HG03175 (cell line): ENCODE data around the gene OR2V2.

Source experiments
- ATAC-seq: cut with Tn5 transposase; IDR thresholded peaks from one replicate; pipeline ENCODE4 v1.9.1; 2021; ENCODE audit warnings: mild to moderate bottlenecking, moderate library complexity; ENCODE audit not compliant: unreplicated experiment

OR2V2 gene

DNA sequence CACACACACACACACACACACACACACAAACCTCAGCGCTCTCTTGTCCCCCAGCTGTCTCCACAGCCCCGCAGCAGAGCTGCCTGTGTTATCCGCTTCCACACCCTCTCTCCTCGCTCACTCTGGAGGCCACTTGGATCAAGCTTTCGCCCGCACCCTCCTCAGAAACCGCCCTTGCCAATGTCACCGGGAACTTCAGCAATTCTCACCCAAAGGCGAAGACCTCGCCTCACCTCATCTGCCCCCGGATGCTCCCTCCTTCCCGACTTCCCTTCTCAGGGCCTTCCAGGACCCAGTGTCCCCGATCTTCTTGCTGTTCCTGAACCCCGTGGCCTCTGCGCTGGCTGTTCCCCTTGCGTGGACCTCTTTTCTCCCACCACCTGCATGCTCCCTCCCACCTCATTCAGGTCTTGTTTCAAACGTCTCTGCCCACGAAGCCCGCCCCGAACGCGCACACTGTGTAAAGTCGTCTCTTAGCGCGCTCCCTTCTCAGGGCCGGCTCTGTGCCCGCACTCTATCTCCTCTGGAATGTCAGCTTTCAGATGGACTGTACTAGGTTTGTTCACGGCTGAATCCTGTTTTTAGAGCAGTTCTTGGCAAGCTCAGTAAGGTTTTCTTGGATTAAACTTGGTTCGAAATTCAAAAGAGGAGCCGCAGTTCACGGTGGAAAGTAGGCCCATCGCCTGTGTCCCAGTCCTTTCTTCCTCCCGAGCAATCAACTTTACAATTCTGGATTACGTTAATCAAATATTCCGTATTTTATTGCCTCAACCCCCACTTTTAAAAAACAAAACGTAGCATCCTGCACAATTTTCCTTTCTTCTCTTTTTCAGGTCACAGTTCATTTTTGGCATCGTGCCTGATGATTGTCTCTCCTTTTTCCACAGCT, 58.6 kb downstream of the OR2V2 start:
- ATAC-seq = no peak

DNA sequence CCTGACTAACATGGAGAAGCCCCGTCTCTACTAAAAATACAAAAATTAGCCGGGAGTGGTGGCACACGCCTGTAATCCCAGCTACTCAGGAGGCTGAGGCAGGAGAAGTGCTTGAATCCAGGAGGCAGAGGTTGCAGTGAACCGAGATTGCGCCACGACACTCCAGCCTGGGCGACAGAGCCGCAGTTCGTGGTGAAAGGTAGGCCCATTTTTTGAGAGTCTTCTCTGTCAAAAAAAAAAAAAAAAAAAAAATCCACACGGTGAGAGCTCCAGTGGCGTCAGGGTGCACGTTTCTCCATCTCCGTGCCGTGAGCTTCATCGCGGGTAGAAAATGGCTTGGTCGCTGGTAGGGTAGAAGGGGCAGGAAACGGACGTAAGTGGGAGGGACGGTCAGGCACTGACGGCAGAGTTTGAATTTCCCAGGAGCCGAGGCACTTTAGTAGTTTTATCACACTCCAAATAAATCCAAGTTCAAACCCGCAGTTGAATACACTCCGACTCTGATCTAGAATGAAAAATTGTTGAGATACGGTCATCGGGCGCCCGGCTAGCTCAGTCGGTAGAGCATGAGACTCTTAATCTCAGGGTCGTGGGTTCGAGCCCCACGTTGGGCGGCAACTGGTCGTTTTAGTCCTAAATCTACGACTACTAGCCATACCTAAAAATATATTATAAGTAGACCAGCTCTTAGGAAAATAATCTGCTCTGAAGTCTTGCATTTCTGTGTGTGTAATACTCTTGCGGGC, 60.0 kb downstream of the OR2V2 start:
- peak; percentile 24 for ATAC-seq

DNA sequence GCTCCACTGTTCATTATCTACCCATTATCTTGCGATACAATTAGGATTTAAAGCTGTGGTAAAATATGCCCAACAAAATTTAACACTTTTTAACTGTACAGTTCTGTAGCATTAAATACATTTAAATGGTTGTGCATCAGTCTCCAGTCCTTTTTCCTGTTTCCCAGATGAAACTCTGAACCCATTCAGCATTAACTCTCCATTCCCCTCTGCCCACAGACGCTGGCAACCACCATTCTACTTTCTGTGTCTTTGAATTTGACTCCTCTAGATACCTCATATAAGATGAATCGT, 60.5 kb downstream of the OR2V2 start:
- no peak for ATAC-seq
